Kidney tubule cell (primary cell): Measurements from ENCODE around the gene DDR2.
A peak's percentile ranks its signal among the peaks of the same experiment; 100 is the strongest.
"Not testable (repeated sequence)": the region's sequence is repeated elsewhere in the genome, so short reads cannot be mapped to it uniquely, and the experiment has no call there.

Source experiments
- DNase-seq: peaks from one replicate; pipeline ENCODE4 v3.0.0-alpha.2; 2018; ENCODE audit warnings: low spot score

The DDR2 gene

GRCh38 chr1:162632217-162632666 is at the start of gene DDR2:
Gene DDR2 (plus strand): TSS chr1:162632464. CDS start chr1:162719064, 86,600 bp downstream.
- DNase-seq: no peak

GRCh38 chr1:162582901-162583300 is 49.4 kb upstream of the DDR2 start:
- not testable (repeated sequence) for DNase-seq

- DNase-seq: not testable (repeated sequence)
Measured at GRCh38 chr1:162585101-162585500, 47.2 kb upstream of the DDR2 start.

GRCh38 chr1:162587347-162587746 is 44.9 kb upstream of the DDR2 start:
- no peak for DNase-seq

- no peak for DNase-seq
Measured at GRCh38 chr1:162587761-162588260, 44.5 kb upstream of the DDR2 start.

GRCh38 chr1:162590101-162590500 is 42.2 kb upstream of the DDR2 start:
- no peak for DNase-seq

GRCh38 chr1:162590686-162591085 is 41.6 kb upstream of the DDR2 start:
- no peak for DNase-seq

- no peak for DNase-seq
Measured at GRCh38 chr1:162596514-162597170, 35.6 kb upstream of the DDR2 start.

GRCh38 chr1:162599451-162599850 is 32.8 kb upstream of the DDR2 start:
- DNase-seq: no peak

GRCh38 chr1:162603117-162603516 is 29.1 kb upstream of the DDR2 start:
- not testable (repeated sequence) for DNase-seq

- peak; percentile 75 for DNase-seq
Measured at GRCh38 chr1:162605225-162605927, 26.9 kb upstream of the DDR2 start.

GRCh38 chr1:162609306-162609705 is 23.0 kb upstream of the DDR2 start:
- no peak for DNase-seq

- DNase-seq: no peak
Measured at GRCh38 chr1:162612606-162613400, 19.5 kb upstream of the DDR2 start.

GRCh38 chr1:162616848-162617247 is 15.4 kb upstream of the DDR2 start:
- DNase-seq: no peak

- DNase-seq: no peak
Measured at GRCh38 chr1:162617513-162617912, 14.8 kb upstream of the DDR2 start.

- DNase-seq: no peak
Measured at GRCh38 chr1:162619076-162619475, 13.2 kb upstream of the DDR2 start.

- no peak for DNase-seq
Measured at GRCh38 chr1:162621256-162621655, 11.0 kb upstream of the DDR2 start.

- DNase-seq: no peak
Measured at GRCh38 chr1:162625679-162626078, 6.6 kb upstream of the DDR2 start.

GRCh38 chr1:162626094-162626493 is 6.2 kb upstream of the DDR2 start:
- DNase-seq: no peak

GRCh38 chr1:162626761-162627160 is 5.5 kb upstream of the DDR2 start:
- no peak for DNase-seq

GRCh38 chr1:162627662-162628296 is 4.5 kb upstream of the DDR2 start:
- DNase-seq: peak; percentile 26

- no peak for DNase-seq
Measured at GRCh38 chr1:162629077-162629627, 3.1 kb upstream of the DDR2 start.
